ENCODE results near the gene GARIN3.

DNA sequence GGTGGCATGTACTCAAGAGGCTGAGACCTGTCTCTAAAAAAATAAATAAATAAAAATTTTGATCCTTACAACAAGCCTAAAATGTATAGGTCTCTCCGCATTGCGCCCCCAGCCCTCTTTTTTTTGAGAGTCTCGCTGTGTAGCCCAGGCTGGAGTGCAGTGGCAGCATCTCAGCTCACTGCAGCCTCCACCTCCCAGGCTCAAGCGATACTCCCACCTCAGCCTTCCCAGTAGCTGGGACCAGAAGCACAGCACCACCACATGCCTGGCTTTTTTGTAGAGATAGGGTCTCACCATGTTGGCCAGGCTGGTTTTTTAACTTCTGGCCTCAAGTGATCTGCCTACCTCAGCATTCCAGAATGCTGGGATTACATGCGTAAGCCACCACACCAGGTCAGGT lies 2.2 kb upstream of the GARIN3 start:
- TF ChIP-seq POLR2A (IDR thresholded peaks at IDR 0.05) (no peak), EP300 (IDR thresholded peaks at IDR 0.05) (no peak)
- TF ChIP-seq, protein P1, sequence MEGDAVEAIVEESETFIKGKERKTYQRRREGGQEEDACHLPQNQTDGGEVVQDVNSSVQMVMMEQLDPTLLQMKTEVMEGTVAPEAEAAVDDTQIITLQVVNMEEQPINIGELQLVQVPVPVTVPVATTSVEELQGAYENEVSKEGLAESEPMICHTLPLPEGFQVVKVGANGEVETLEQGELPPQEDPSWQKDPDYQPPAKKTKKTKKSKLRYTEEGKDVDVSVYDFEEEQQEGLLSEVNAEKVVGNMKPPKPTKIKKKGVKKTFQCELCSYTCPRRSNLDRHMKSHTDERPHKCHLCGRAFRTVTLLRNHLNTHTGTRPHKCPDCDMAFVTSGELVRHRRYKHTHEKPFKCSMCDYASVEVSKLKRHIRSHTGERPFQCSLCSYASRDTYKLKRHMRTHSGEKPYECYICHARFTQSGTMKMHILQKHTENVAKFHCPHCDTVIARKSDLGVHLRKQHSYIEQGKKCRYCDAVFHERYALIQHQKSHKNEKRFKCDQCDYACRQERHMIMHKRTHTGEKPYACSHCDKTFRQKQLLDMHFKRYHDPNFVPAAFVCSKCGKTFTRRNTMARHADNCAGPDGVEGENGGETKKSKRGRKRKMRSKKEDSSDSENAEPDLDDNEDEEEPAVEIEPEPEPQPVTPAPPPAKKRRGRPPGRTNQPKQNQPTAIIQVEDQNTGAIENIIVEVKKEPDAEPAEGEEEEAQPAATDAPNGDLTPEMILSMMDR (IDR thresholded peaks at IDR 0.05), result no peak

Measured in ovary (tissue), 3 donors.